K562 (cell line): ENCODE results near the gene AKAIN1. TPM values are rescaled to one million over a fixed set of nuclear protein-coding genes. Genes with fewer than 3 reads are reported as not detected.

Source experiments
- ATAC-seq: fragments of 200-7000 bp; cut with Tn5 transposase; 3 replicates; pipeline ENCODE4 v1.9.1; 2020; ENCODE audit warnings: moderate library complexity
- BruUV-seq: library from RNA; stranded (reverse); fragments of 400-500 nt; replicated peaks from 2 replicates; lab custom pipeline; 2021; lab: Mats Ljungman, UMichigan
- CTCF ChIA-PET: fragments of 300-600 bp; formaldehyde crosslinking; extraction: SDS; loops from one replicate; lab custom pipeline; 2021; ENCODE audit warnings: low intra/inter-chr PET ratio; lab: Yijun Ruan, JAX
- POLR2A ChIA-PET: fragments of 300-600, 350-650 bp; sonication (Branson Sonifier 250); formaldehyde crosslinking; extraction: SDS; loops from one replicate; lab custom pipeline; 2021; ENCODE audit warnings: antibody characterized with exemption, inconsistent platforms; lab: Yijun Ruan, JAX
- DNase-seq, 4 experiments: peaks; one replicate each; pipeline versions ENCODE4 v3.0.0 to v3.0.0-alpha.2; 2011 to 2018; ENCODE audit warnings: low spot score in 3 of 4, mixed read lengths in 3 of 4; ENCODE audit errors: extremely low read depth in 1 of 4
- FAIRE-seq: peaks from 2 replicates; lab custom pipeline; 2011; peaks lifted over from hg19 to GRCh38; lab: Jason Lieb, UNC
- H2AFZ ChIP-seq: 2 replicates; pipeline ENCODE4 v1.6.0; 2011; ENCODE audit warnings: low read depth, low read length, control low read depth, inconsistent platforms
- H3K27ac ChIP-seq: fragments of 200-600 bp; 3 replicates; pipeline ENCODE4 v1.8.0; 2011; ENCODE audit warnings: low read depth, mild to moderate bottlenecking, control low read depth, inconsistent platforms, low read length, moderate library complexity, mixed read lengths; ENCODE audit errors: extremely low read depth
- H3K27me3 ChIP-seq, 2 experiments: fragments of 300-600 bp in 1 of 2; 2 replicates in 1 of 2; 3 replicates in 1 of 2; pipeline versions ENCODE4 v1.6.0 to v1.8.0; 2011; ENCODE audit warnings: inconsistent platforms in 2 of 2, low read length in 2 of 2, mild to moderate bottlenecking in 1 of 2, mixed read lengths in 1 of 2, moderate library complexity in 1 of 2; ENCODE audit not compliant: control insufficient read depth in 2 of 2, insufficient read depth in 2 of 2
- H3K36me3 ChIP-seq: fragments of 300-600 bp; 3 replicates; pipeline ENCODE4 v1.8.0; 2011; ENCODE audit warnings: mild to moderate bottlenecking, low read length, inconsistent platforms; ENCODE audit not compliant: control insufficient read depth, insufficient read depth
- H3K4me1 ChIP-seq, 2 experiments: fragments of 200-600 bp in 1 of 2; replicated peaks in 1 of 2; 2 replicates in 1 of 2; 3 replicates in 1 of 2; pipeline versions ENCODE4 v1.5.1 to v1.8.0; 2011; ENCODE audit warnings: inconsistent platforms in 2 of 2, low read length in 2 of 2, mild to moderate bottlenecking in 1 of 2, mixed read lengths in 1 of 2, moderate library complexity in 1 of 2; ENCODE audit not compliant: control insufficient read depth in 2 of 2, insufficient read depth in 2 of 2
- H3K4me2 ChIP-seq: 2 replicates; pipeline ENCODE4 v1.6.1; 2011; ENCODE audit warnings: low read length, control low read depth, inconsistent platforms, mixed read lengths; ENCODE audit not compliant: insufficient read depth
- H3K4me3 ChIP-seq: fragments of 200-600 bp; sonication (generic), shearing (Covaris generic); 2 replicates; pipeline ENCODE4 v1.5.1; 2016; ENCODE audit warnings: control low read depth, inconsistent platforms
- H3K79me2 ChIP-seq: fragments of 200-600 bp; 3 replicates; pipeline ENCODE4 v1.8.0; 2011; ENCODE audit warnings: low read length, inconsistent platforms; ENCODE audit not compliant: control insufficient read depth, insufficient read depth
- H3K9ac ChIP-seq, 2 experiments: 2 replicates each; pipeline versions ENCODE4 v1.6.0 to v1.6.1; 2011; ENCODE audit warnings: low read depth in 2 of 2, low read length in 2 of 2, control low read depth in 1 of 2, inconsistent platforms in 1 of 2, mild to moderate bottlenecking in 1 of 2, mixed read lengths in 1 of 2; ENCODE audit not compliant: insufficient read depth in 1 of 2
- H3K9me1 ChIP-seq: one replicate; pipeline ENCODE4 v1.6.0; 2011; ENCODE audit warnings: inconsistent platforms, mild to moderate bottlenecking, low read length, moderate library complexity; ENCODE audit not compliant: control insufficient read depth, insufficient read depth
- H3K9me3 ChIP-seq: replicated peaks from 2 replicates; pipeline ENCODE4 v1.5.1; 2011; ENCODE audit warnings: low read depth, low read length, inconsistent platforms; ENCODE audit not compliant: control insufficient read depth, insufficient read depth
- H4K20me1 ChIP-seq: replicated peaks from 2 replicates; pipeline ENCODE4 v1.6.1; 2011; ENCODE audit warnings: low read length, inconsistent platforms, mixed read lengths; ENCODE audit not compliant: control insufficient read depth, insufficient read depth
- EHMT2 ChIP-seq: fragments of 450-650 bp; IDR thresholded peaks from 2 replicates; pipeline ENCODE4 v1.6.1; 2018; ENCODE audit warnings: antibody characterized with exemption
- GABPA ChIP-seq: fragments of 200-800 bp; sonication (Bioruptor generic); conservative IDR thresholded peaks from 2 replicates; pipeline ENCODE4 v1.6.1; 2016; ENCODE audit warnings: low read depth, missing genetic modification characterization, missing compliant biosample characterization
- MAZ ChIP-seq, 2 experiments: fragments of 450-650 bp in 1 of 2; sonication (generic) in 1 of 2; formaldehyde crosslinking; IDR thresholded peaks in 1 of 2; conservative IDR thresholded peaks in 1 of 2; 2 replicates each; pipeline versions ENCODE4 v1.4.0 to v1.5.0; 2020; ENCODE audit warnings: mild to moderate bottlenecking in 1 of 2, missing genetic modification reagents in 1 of 2
- POLR2AphosphoS2 ChIP-seq: IDR thresholded peaks from 2 replicates; pipeline ENCODE4 v1.6.1; 2012; ENCODE audit warnings: low read length, improper control_type of control experiment
- RB1 ChIP-seq: fragments of 450-650 bp; IDR thresholded peaks from 2 replicates; pipeline ENCODE4 v1.6.1; 2017; ENCODE audit warnings: low read depth, mild to moderate bottlenecking
- RBBP5 ChIP-seq: fragments of 200-600 bp; sonication (generic); IDR thresholded peaks from 2 replicates; pipeline ENCODE4 v1.6.1; 2012; ENCODE audit warnings: borderline replicate concordance, mild to moderate bottlenecking, low read length, control low read depth, inconsistent platforms; ENCODE audit not compliant: insufficient read depth, poor library complexity, severe bottlenecking
- SRSF3 ChIP-seq: fragments of 200-400 bp; formaldehyde crosslinking; IDR thresholded peaks from 2 replicates; pipeline ENCODE4 v1.6.1; 2016; ENCODE audit warnings: mild to moderate bottlenecking, low read length, moderate library complexity; ENCODE audit not compliant: insufficient read depth
- ZFX ChIP-seq: sonication (generic); formaldehyde crosslinking; IDR thresholded peaks from 2 replicates; pipeline ENCODE4 v1.8.0; 2022; ENCODE audit warnings: mild to moderate bottlenecking, missing genetic modification reagents, moderate library complexity
- ZNF263 ChIP-seq: sonication (generic); formaldehyde crosslinking; IDR thresholded peaks from 2 replicates; pipeline ENCODE4 v1.8.0; 2022; ENCODE audit warnings: mild to moderate bottlenecking, missing genetic modification reagents, borderline replicate concordance
- in situ Hi-C: fragments of 300-500 bp; cut with MboI; formaldehyde crosslinking; loops from 4 replicates; pipeline ENCODE4 v1.15.0; 2018; ENCODE audit warnings: inconsistent platforms, mixed read lengths
- intact Hi-C: fragments of 100-400 bp; cut with micrococcal nuclease; formaldehyde crosslinking; loops from 2 replicates; pipeline ENCODE4 v1.14.2; 2022
- polyA plus RNA-seq, 8 experiments: library from polyadenylated mRNA; depleted of rRNA in 4 of 8; stranded (reverse) in 5 of 8; unstranded in 3 of 8; fragments of >200 nt; fragmentation: Nextera tagmentation in 2 of 8; fragmentation: Illumina TruSeq in 1 of 8; extraction: Ambion mirVana in 2 of 8; extraction: Trizol in 1 of 8; gene quantifications; 2 replicates each; pipeline versions ENCODE4 v1.2.1 to v1.2.3, GENCODE V29; 2011 to 2014; ENCODE audit warnings: inconsistent platforms in 1 of 8, missing spikeins in 1 of 8
- total RNA-seq, 7 experiments: library from RNA; depleted of rRNA in 6 of 7; stranded (reverse); fragments of >200 nt in 6 of 7; fragmentation: Illumina TruSeq in 2 of 7; extraction: Trizol in 2 of 7; gene quantifications; 2 replicates each; pipeline versions ENCODE4 v1.2.1 to v1.2.3, GENCODE V29; 2011 to 2021; ENCODE audit warnings: low replicate concordance in 1 of 7
- TF ChIP-seq, protein P1 (sequence below): sonication (generic); formaldehyde crosslinking; IDR thresholded peaks from 2 replicates; pipeline ENCODE4 v1.8.0; 2022; ENCODE audit warnings: missing genetic modification reagents, mild to moderate bottlenecking, moderate library complexity, borderline replicate concordance
- TF ChIP-seq, protein P2 (sequence below): sonication (generic); formaldehyde crosslinking; IDR thresholded peaks from 2 replicates; pipeline ENCODE4 v1.8.0; 2022; ENCODE audit warnings: mild to moderate bottlenecking, low read depth, missing genetic modification reagents
- TF ChIP-seq, protein P3 (sequence below): IDR thresholded peaks from 2 replicates; pipeline ENCODE4 v1.6.1; 2011; ENCODE audit not compliant: insufficient read length; ENCODE audit errors: extremely low read depth

Gene AKAIN1
- total and polyA plus RNA-seq, 9 of the 15 experiments (the other 6 are each of a cell fraction or from before 2014, with no cell fraction given) = not detected

DNA sequence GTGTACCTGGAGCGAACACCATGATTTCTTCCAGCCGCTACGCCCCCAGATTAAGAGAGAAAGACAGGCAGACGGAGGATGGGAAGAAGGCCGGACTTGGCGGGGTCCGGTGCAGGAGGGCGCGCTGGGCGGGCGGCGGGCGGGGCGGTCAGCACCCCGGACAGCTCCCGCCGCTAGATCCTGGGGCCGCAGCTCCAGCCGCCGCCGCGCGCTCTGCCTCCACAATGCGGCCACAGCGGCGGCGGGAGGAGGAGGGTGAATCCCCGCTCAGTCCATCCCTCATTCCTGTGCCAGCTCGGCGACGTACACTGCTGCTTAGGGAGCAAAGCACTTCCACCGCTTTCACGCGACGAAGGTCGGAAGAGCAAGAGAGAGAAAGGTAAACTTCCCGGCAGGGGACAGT is at the start of gene AKAIN1 (continued):
- TF ChIP-seq RBBP5 = no peak
- peak; percentile 33 to 48; a peak in 1 of 4 replicates for TF ChIP-seq MAZ (CRISPR knock-in tag; conservative IDR thresholded peaks at IDR 0.05 in 1 of 2, IDR thresholded peaks at IDR 0.05 in 1 of 2)
- TF ChIP-seq, protein P1, sequence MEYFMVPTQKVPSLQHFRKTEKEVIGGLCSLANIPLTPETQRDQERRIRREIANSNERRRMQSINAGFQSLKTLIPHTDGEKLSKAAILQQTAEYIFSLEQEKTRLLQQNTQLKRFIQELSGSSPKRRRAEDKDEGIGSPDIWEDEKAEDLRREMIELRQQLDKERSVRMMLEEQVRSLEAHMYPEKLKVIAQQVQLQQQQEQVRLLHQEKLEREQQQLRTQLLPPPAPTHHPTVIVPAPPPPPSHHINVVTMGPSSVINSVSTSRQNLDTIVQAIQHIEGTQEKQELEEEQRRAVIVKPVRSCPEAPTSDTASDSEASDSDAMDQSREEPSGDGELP = peak; percentile 18; the same call in 1 of the 2 replicates
- TF ChIP-seq RB1 = peak; percentile 72
- peak; percentile 91 for TF ChIP-seq EHMT2
- no peak for TF ChIP-seq SRSF3
- 0 out of 2 replicates have a peak, but pooled peaks have one; percentile 37 for TF ChIP-seq ZNF263 (CRISPR knock-in tag)
- TF ChIP-seq, all 486 proteins: peak for 16

DNA sequence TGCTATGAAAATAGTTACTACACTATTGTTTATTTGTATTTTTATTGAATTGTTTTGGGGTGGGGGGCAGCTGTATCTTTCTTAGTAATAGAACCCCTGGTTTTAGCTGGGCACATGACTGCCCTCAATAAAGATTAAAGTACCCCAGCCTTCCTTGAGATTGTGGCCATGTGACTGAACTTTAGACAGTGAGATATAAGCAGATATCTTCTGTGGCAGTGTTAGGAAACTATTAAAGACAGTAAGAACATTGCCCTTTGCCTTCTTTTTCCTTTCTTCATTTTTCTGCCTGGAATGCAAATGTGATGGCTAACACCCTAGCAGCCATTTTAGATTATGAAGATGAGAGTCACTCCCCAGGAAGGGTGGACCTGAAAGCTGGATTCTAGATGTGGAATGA is 47.9 kb upstream of the AKAIN1 start:
- no peak for FAIRE-seq
- ATAC-seq = no peak
- Histone ChIP-seq H3K9me3 (no peaks in the 10 kb centered on the region), H3K27ac (no peak overlapping the region), H3K36me3 (peaks cover 28% of the 10 kb centered on the region; the same call in 1 of the 3 replicates), H3K4me1 (peaks cover 0 to 5% of the 10 kb centered on the region in 2 experiments; a peak in 1 of 5 replicates), H3K9me1 (no peaks in the 10 kb centered on the region), H3K4me3 (no peak overlapping the region), H2AFZ (no peak overlapping the region), H3K4me2 (no peak overlapping the region), H3K79me2 (peaks cover 8% of the 10 kb centered on the region), H3K27me3 (no peaks in the 10 kb centered on the region), H3K9ac (no peak overlapping the region), H4K20me1 (no peaks in the 10 kb centered on the region)
- no peak for DNase-seq
- CTCF ChIA-PET = no interaction called here
- POLR2A ChIA-PET = no interaction called here
- no TSS peak for BruUV-seq
- in situ Hi-C loops (no loop called here), intact Hi-C loops (no loop called here)
- TF ChIP-seq ZFX (CRISPR knock-in tag) (no peak), POLR2AphosphoS2 (no peak; the same call in 1 of the 2 replicates), GABPA (tag) (no peak)
- TF ChIP-seq, protein P2, sequence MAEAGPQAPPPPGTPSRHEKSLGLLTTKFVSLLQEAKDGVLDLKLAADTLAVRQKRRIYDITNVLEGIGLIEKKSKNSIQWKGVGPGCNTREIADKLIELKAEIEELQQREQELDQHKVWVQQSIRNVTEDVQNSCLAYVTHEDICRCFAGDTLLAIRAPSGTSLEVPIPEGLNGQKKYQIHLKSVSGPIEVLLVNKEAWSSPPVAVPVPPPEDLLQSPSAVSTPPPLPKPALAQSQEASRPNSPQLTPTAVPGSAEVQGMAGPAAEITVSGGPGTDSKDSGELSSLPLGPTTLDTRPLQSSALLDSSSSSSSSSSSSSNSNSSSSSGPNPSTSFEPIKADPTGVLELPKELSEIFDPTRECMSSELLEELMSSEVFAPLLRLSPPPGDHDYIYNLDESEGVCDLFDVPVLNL = no peak
- TF ChIP-seq, protein P3, sequence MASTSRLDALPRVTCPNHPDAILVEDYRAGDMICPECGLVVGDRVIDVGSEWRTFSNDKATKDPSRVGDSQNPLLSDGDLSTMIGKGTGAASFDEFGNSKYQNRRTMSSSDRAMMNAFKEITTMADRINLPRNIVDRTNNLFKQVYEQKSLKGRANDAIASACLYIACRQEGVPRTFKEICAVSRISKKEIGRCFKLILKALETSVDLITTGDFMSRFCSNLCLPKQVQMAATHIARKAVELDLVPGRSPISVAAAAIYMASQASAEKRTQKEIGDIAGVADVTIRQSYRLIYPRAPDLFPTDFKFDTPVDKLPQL = no peak
